ENCODE results near the gene LRIG1. TPM values are rescaled to one million over a fixed set of nuclear protein-coding genes. Genes with fewer than 3 reads are reported as not detected.

The LRIG1 gene
- total RNA-seq, 1 donor from 2014 or later: 10.9 TPM

DNA sequence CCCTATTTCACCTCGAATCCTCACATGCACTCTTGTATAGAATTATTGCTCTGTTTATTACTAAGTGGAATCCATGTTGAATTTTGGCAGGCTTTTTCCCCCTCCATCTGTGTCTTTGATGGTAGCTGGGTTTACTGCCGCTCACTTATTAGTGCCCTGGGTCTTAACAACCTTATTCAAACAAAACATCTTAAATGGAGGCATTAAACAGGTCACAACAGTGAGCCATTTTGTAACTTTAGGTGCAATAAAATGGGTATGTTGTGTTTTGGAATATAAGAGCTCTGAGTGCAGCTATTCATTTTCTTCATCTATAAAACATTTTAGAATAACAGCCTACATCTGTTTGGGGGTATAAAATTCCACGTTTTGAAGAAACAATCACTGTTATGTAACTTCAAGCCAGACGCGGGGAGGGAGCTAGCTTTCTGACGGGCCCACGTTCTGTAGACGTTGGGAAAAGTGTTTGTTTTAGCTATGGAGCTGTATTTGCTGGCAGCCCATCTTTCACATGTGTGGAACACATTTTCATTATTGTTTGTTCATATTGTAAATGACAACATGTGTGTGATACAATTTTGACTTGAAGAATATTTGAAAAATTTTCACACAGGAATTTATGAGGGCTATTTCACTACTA, 158.0 kb downstream of the LRIG1 start:
- ATAC-seq: no peak

DNA sequence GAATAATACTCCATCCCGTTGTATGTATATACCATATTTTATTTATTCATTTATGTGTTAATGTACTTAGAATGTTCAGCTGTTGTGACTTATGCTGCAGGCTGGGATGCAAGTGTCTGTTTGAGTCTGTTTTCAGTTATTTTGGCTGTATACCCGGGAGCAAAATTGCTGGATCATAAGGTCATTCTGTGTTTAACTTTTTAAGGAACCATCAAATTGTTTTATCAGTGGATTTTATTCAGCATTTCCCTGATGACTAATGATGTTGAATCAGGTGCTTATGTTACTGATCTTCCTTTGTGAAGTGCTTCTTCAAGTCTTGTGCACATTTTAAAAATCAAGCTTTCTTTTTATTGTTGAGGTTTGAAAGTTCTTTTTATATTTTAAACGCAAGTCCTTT, 161.9 kb downstream of the LRIG1 start:
- no peak for ATAC-seq

DNA sequence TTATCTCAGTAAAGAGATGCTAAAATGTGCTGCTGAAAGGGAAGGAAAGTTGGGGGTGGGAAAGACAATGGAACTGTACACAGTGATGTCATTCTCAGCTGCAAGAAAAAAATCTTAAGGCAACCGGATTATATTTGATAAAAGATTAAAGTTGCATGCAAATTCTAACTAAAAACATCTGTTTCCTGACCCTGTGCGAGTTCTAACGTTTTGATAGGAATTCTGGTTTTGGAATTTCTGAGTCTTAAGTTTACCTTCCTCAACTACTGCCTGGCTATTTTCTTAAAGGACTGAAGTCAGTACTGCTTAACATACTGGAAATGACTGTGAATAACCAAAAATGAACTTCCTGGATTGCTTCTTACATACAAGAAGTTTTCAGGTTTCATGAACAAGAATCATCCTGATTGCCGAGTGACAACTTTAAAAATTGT, 164.5 kb downstream of the LRIG1 start:
- ATAC-seq: no peak

DNA sequence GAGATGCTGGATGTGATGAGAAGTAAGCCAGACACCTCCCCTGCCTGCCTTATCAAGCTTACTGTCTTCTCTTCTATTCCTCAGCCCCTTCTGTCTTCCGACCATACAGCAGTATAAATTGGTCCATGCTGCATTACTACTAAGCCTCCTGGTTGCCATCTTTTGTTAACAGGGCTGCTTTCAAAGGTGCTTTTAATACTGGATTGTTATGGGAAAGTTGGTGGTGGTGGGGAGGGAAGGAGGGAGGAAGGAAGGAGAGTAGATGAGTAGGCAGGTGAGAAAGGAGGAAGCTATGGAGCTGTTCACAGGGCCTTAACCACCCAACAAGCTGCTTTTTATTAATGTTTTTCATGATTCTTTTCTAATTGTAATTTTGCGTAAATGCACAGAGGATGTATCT, 165.2 kb downstream of the LRIG1 start:
- no peak for ATAC-seq
